OCI-LY7 (cell line): ENCODE results near the gene EIF3L. TPM values are rescaled to one million over a fixed set of nuclear protein-coding genes. Genes with fewer than 3 reads are reported as not detected.

Experiments used
- BruUV-seq: library from RNA; stranded (reverse); fragments of 400-500 nt; replicated peaks from 2 replicates; lab custom pipeline; 2021; lab: Mats Ljungman, UMichigan
- CTCF ChIA-PET: fragments of 300-600 bp; sonication (Branson Sonifier 250); formaldehyde crosslinking; loops from one replicate; lab custom pipeline; 2022; ENCODE audit warnings: antibody characterized with exemption; ENCODE audit not compliant: unreplicated experiment; lab: Charles Lee
- POLR2A ChIA-PET: fragments of 300-600 bp; sonication (Branson Sonifier 250); formaldehyde crosslinking; loops from one replicate; lab custom pipeline; 2022; ENCODE audit warnings: antibody characterized with exemption; lab: Charles Lee
- DNase-seq: peaks from one replicate; pipeline ENCODE4 v3.0.0-alpha.2; 2015; ENCODE audit warnings: low spot score
- H2AFZ ChIP-seq: fragments of 200-600 bp; sonication (generic), shearing (Covaris generic); 2 replicates; pipeline ENCODE4 v1.6.1; 2014; ENCODE audit warnings: mild to moderate bottlenecking, antibody characterized with exemption, low read length, moderate library complexity
- H3K27ac ChIP-seq: fragments of 200-600 bp; sonication (generic); 2 replicates; pipeline ENCODE4 v1.5.1; 2014; ENCODE audit warnings: mixed run types, low read depth, mild to moderate bottlenecking, moderate library complexity, low read length, inconsistent platforms; ENCODE audit not compliant: poor library complexity, severe bottlenecking
- H3K36me3 ChIP-seq: fragments of 200-600 bp; sonication (generic); 2 replicates; pipeline ENCODE4 v1.6.1; 2014; ENCODE audit warnings: mild to moderate bottlenecking, antibody characterized with exemption, low read length, moderate library complexity, mixed read lengths; ENCODE audit not compliant: insufficient read depth
- H3K4me1 ChIP-seq: fragments of 200-600 bp; sonication (generic); 2 replicates; pipeline ENCODE4 v1.5.1; 2014; ENCODE audit warnings: mild to moderate bottlenecking, low read length; ENCODE audit not compliant: insufficient read depth, poor library complexity, severe bottlenecking
- H3K4me2 ChIP-seq: fragments of 200-600 bp; sonication (generic); 2 replicates; pipeline ENCODE4 v1.6.1; 2014; ENCODE audit warnings: mild to moderate bottlenecking, low read length
- H3K4me3 ChIP-seq: fragments of 200-600 bp; sonication (generic); 2 replicates; pipeline ENCODE4 v1.5.1; 2014; ENCODE audit warnings: mild to moderate bottlenecking, low read depth, low read length; ENCODE audit not compliant: poor library complexity, severe bottlenecking
- H3K79me2 ChIP-seq: fragments of 200-600 bp; sonication (generic); 2 replicates; pipeline ENCODE4 v1.6.1; 2016; ENCODE audit warnings: low read depth, mild to moderate bottlenecking, low read length, moderate library complexity, mixed read lengths; ENCODE audit not compliant: insufficient read depth
- H3K9me2 ChIP-seq: fragments of 200-600 bp; sonication (generic); 2 replicates; pipeline ENCODE4 v1.6.1; 2016; ENCODE audit warnings: mild to moderate bottlenecking, low read length, mixed read lengths; ENCODE audit not compliant: insufficient read depth
- H3K9me3 ChIP-seq: fragments of 200-600 bp; sonication (generic); 2 replicates; pipeline ENCODE4 v1.6.1; 2014; ENCODE audit warnings: mild to moderate bottlenecking, mixed run types, low read length, mixed read lengths
- H4K20me1 ChIP-seq: fragments of 200-600 bp; sonication (generic); 2 replicates; pipeline ENCODE4 v1.6.1; 2014; ENCODE audit warnings: mild to moderate bottlenecking, antibody characterized with exemption, low read length, moderate library complexity, mixed read lengths; ENCODE audit not compliant: insufficient read depth
- CTCF ChIP-seq: fragments of 200-600 bp; sonication (generic); conservative IDR thresholded peaks from 2 replicates; pipeline ENCODE4 v1.5.1; 2014; ENCODE audit warnings: mild to moderate bottlenecking, antibody characterized with exemption, low read length, moderate library complexity, mixed read lengths
- EZH2phosphoT487 ChIP-seq: fragments of 200-600 bp; sonication (generic); IDR thresholded peaks from 2 replicates; pipeline ENCODE4 v1.6.1; 2018; ENCODE audit warnings: low read depth, borderline replicate concordance, mild to moderate bottlenecking, mixed run types, antibody characterized with exemption, low read length, moderate library complexity, mixed read lengths
- intact Hi-C: fragments of 100-400 bp; cut with micrococcal nuclease; formaldehyde crosslinking; loops from one replicate; pipeline ENCODE4 v1.10.0; 2022; ENCODE audit not compliant: unreplicated experiment
- total RNA-seq, 2 experiments: library from RNA; depleted of rRNA in 1 of 2; stranded (reverse); fragments of >200 nt in 1 of 2; shearing (Covaris generic) in 1 of 2; gene quantifications; 2 replicates each; pipeline ENCODE4 v1.2.3, GENCODE V29; 2014 to 2022

The EIF3L gene
- total RNA-seq, 2 experiments from 2014 or later, result 503 to 596 TPM

GRCh38 chr22:37817705-37818408 is 31.4 kb upstream of the EIF3L start:
- H3K9me3 ChIP-seq, result no peaks in the 10 kb centered on the region
- H3K4me2 ChIP-seq, result peak overlapping the region; percentile 30; the same call in 1 of the 2 replicates
- peaks cover 2% of the 10 kb centered on the region; the same call in 1 of the 2 replicates for H3K36me3 ChIP-seq
- no peaks in the 10 kb centered on the region for H3K79me2 ChIP-seq
- no peak overlapping the region for H2AFZ ChIP-seq
- POLR2A ChIA-PET, result no interaction called here
- DNase-seq, result peak; percentile 76
- no TSS peak for BruUV-seq
- CTCF ChIA-PET, result interaction anchor here (0.6 to 1.4 kb wide), 2 partner anchors 18 to 147 kb away, joined by 3 to 4 read pairs; no protein-coding TSS in a partner anchor
- H3K27ac ChIP-seq, result no peak overlapping the region
- no peaks in the 10 kb centered on the region for H3K4me1 ChIP-seq
- no peak for TF ChIP-seq EZH2phosphoT487
- TF ChIP-seq CTCF, result peak; percentile 86
- no peaks in the 10 kb centered on the region for H4K20me1 ChIP-seq
- H3K4me3 ChIP-seq, result no peak overlapping the region
- no peaks in the 10 kb centered on the region for H3K9me2 ChIP-seq
- intact Hi-C loops, result loop anchor here (1.0 kb wide), 3 partner anchors 45 to 147 kb away; no protein-coding TSS in a partner anchor

GRCh38 chr22:37818409-37819104 is 30.7 kb upstream of the EIF3L start:
- peaks cover 2% of the 10 kb centered on the region; the same call in 1 of the 2 replicates for H3K36me3 ChIP-seq
- TF ChIP-seq EZH2phosphoT487, result no peak
- 0 out of 2 replicates have a peak, but pooled peaks have one; percentile 23 for TF ChIP-seq CTCF
- ChIA-PET POLR2A (no interaction called here), CTCF (interaction anchor here (1.4 kb wide), 1 partner anchor 146 kb away, joined by 3 read pairs; no protein-coding TSS in a partner anchor)
- H3K4me1 ChIP-seq, result no peaks in the 10 kb centered on the region
- no peaks in the 10 kb centered on the region for H4K20me1 ChIP-seq
- BruUV-seq, result no TSS peak
- no peak overlapping the region for H3K4me3 ChIP-seq
- no peak overlapping the region for H3K27ac ChIP-seq
- no peaks in the 10 kb centered on the region for H3K79me2 ChIP-seq
- H3K9me3 ChIP-seq, result no peaks in the 10 kb centered on the region
- H3K4me2 ChIP-seq, result no peak overlapping the region; the same call in 1 of the 2 replicates
- H3K9me2 ChIP-seq, result no peaks in the 10 kb centered on the region
- DNase-seq, result peak; percentile 25
- intact Hi-C loops, result no loop called here
- no peak overlapping the region for H2AFZ ChIP-seq
